ENCODE measurements around the gene CNOT3. TPM values are rescaled to one million over a fixed set of nuclear protein-coding genes. Genes with fewer than 3 reads are reported as not detected.

Gene CNOT3
- total RNA-seq, 1 donor from 2014 or later = 70.6 TPM

- H3K4me1 Mint-ChIP-seq = peaks cover 10% of the 10 kb centered on the region
- H3K36me3 Mint-ChIP-seq = peaks cover 6% of the 10 kb centered on the region
- H3K4me3 Mint-ChIP-seq = peak within 1 kb of the TSS; percentile 79
- peak within 1 kb of the TSS; percentile 90 for H3K27ac Mint-ChIP-seq
- no peaks in the 10 kb centered on the region for H3K27me3 Mint-ChIP-seq (ENCODE audit: low read depth)
- DNase-seq (ENCODE audit: low spot score in 2 of 2, unreplicated experiment in 2 of 2) = no peak
- no peaks in the 10 kb centered on the region for H3K9me3 Mint-ChIP-seq
- peak; percentile 18 for TF ChIP-seq CTCF (IDR thresholded peaks at IDR 0.05; ENCODE audit: unreplicated experiment)
Measured at GRCh38 chr19:54172471-54173358, 35.2 kb downstream of the CNOT3 start, which contains the start of gene TMC4. TMC4 (minus strand) TSS chr19:54173160; CDS start chr19:54173117, 43 bp downstream.

- Mint-ChIP-seq H3K4me3 (peak overlapping the region; percentile 79), H3K27me3 (ENCODE audit: low read depth) (no peaks in the 10 kb centered on the region), H3K27ac (no peak overlapping the region), H3K4me1 (peaks cover 10% of the 10 kb centered on the region), H3K9me3 (no peaks in the 10 kb centered on the region), H3K36me3 (peaks cover 10% of the 10 kb centered on the region)
- DNase-seq (ENCODE audit: low spot score in 2 of 2, unreplicated experiment in 2 of 2) = no peak
- TF ChIP-seq CTCF (IDR thresholded peaks at IDR 0.05; ENCODE audit: unreplicated experiment) = no peak
Measured at GRCh38 chr19:54173359-54173699, 35.8 kb downstream of the CNOT3 start.

GRCh38 chr19:54173951-54174834, 36.6 kb downstream of the CNOT3 start:
- no peak for DNase-seq (ENCODE audit: low spot score in 2 of 2, unreplicated experiment in 2 of 2)
- no peaks in the 10 kb centered on the region for H3K9me3 Mint-ChIP-seq
- H3K36me3 Mint-ChIP-seq = peaks cover 15% of the 10 kb centered on the region
- H3K4me1 Mint-ChIP-seq = peaks cover 10% of the 10 kb centered on the region
- no peak overlapping the region for H3K27ac Mint-ChIP-seq
- TF ChIP-seq CTCF (IDR thresholded peaks at IDR 0.05; ENCODE audit: unreplicated experiment) = no peak
- no peak overlapping the region for H3K4me3 Mint-ChIP-seq
- H3K27me3 Mint-ChIP-seq (ENCODE audit: low read depth) = no peaks in the 10 kb centered on the region

- H3K27me3 Mint-ChIP-seq (ENCODE audit: low read depth) = no peaks in the 10 kb centered on the region
- DNase-seq (ENCODE audit: low spot score in 2 of 2, unreplicated experiment in 2 of 2) = no peak
- no peak for TF ChIP-seq CTCF (IDR thresholded peaks at IDR 0.05; ENCODE audit: unreplicated experiment)
- H3K4me3 Mint-ChIP-seq = no peak overlapping the region
- no peaks in the 10 kb centered on the region for H3K4me1 Mint-ChIP-seq
- H3K27ac Mint-ChIP-seq = no peak overlapping the region
- peaks cover 19% of the 10 kb centered on the region for H3K36me3 Mint-ChIP-seq
- no peaks in the 10 kb centered on the region for H3K9me3 Mint-ChIP-seq
Measured at GRCh38 chr19:54178581-54179261, 41.2 kb downstream of the CNOT3 start.

GRCh38 chr19:54179262-54179852, 41.8 kb downstream of the CNOT3 start:
- DNase-seq (ENCODE audit: low spot score in 2 of 2, unreplicated experiment in 2 of 2) = no peak
- Mint-ChIP-seq H3K4me3 (no peak overlapping the region), H3K36me3 (peaks cover 25% of the 10 kb centered on the region), H3K27me3 (ENCODE audit: low read depth) (no peaks in the 10 kb centered on the region), H3K9me3 (no peaks in the 10 kb centered on the region), H3K27ac (no peak overlapping the region), H3K4me1 (no peaks in the 10 kb centered on the region)
- TF ChIP-seq CTCF (IDR thresholded peaks at IDR 0.05; ENCODE audit: unreplicated experiment) = no peak
